ENCODE data around the gene ALOX15.

DNA sequence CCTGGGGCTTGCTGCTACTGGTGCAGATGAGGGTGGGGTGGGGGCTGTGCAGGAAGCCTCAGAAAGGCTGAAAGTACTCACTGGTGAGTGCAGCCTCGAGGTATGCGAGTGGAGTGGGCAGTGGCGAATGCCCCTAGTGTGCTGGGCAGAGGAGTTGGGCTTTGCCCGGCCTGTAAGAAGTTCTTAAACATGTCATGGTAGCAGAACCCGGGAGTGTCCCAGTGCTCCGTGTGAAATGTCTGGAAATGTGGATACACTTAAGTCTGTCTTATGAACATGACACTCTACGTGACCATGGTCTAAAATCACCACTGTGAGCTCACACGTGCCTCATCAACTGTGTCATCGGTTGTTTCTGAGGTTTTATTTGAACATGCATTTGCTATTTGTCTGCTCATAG is 55.4 kb downstream of the ALOX15 start:
- no peak for TF ChIP-seq CTCF (IDR thresholded peaks at IDR 0.05)
- no peak for TF ChIP-seq POLR2A (IDR thresholded peaks at IDR 0.05)
